Measurements from ENCODE around the gene MPG.

The MPG gene

GRCh38 chr16:60166-60565 is 17.9 kb upstream of the MPG start:
- H3K4me3 ChIP-seq (replicated peaks; ENCODE audit: low read depth, low read length), result no peak overlapping the region
- DNase-seq (ENCODE audit: low read depth), result no peak
- TF ChIP-seq CTCF (IDR thresholded peaks at IDR 0.05; ENCODE audit: low read length, missing control alignments), result no peak

DNA sequence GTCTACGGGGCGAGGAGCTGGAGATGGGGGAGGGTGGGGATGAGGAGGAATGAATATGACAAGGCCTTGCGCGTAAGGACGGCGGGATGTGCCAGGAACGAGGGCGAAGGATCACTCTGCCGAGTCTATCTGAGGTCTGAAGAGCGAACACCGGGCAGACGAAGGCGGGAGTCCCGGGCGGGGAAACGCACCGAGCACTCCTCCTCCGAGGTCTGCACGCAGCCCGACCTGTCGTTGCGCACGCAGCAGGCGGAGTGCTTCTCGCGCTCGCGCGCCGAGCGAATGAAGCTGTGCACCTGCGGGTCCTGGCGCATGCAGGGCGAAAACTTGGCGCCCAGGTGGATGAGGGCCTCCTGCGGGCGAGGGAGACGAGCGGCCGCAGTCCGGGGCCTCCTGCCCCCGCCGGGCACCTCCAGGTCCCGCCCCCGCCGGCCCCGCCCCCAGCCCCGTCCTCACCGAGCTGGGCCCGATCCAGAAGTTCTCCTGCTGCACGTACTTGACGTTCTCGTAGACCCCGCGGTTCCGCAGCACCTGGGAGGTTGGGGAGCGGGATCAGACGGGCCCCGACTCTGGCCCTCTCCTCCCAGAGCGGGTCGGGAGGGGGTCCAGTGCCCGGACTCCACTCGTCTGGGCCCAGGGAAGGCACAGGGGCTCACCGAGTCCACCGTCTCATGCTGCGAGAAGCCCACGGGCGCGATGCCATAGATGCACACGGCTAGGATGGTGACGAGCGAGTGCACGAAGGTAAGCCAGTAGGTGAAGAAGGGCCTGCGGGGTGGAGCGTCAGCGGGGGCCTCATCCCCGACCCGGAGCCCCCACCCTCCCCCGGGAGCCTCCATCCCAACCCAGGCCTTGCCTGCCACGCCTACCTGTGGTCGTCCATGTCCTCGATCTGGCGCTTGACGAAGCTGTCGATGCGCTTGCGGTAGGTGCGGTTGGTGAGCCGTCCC is 16.8 kb upstream of the MPG start:
- DNase-seq (ENCODE audit: low read depth), result no peak
- H3K4me3 ChIP-seq (replicated peaks; ENCODE audit: low read depth, low read length), result no peak overlapping the region
- no peak for TF ChIP-seq CTCF (IDR thresholded peaks at IDR 0.05; ENCODE audit: low read length, missing control alignments)

DNA sequence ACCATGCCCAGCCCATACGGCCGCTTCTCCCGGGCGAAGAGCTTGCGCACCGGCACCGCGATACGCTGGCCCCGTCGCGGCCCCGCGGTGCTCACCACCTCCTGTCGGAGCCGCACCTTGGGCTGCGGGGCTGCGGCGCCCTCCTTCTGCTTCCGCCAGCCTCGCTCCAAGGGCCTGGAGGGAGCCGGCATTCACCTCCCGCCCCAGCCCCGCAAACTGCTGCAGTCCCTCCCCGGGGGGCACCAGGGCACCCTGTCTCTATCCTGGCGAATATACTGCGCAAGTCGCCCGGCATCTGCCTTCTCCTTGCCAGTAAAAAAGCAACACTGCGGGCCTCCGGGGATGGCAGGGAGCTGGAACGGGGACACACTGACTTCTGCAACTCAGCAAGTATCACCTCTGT is 16.1 kb upstream of the MPG start:
- no peak for DNase-seq (ENCODE audit: low read depth)
- no peak overlapping the region for H3K4me3 ChIP-seq (replicated peaks; ENCODE audit: low read depth, low read length)
- TF ChIP-seq CTCF (IDR thresholded peaks at IDR 0.05; ENCODE audit: low read length, missing control alignments), result no peak

GRCh38 chr16:62283-62967 is 15.6 kb upstream of the MPG start:
- no peak for DNase-seq (ENCODE audit: low read depth)
- TF ChIP-seq CTCF (IDR thresholded peaks at IDR 0.05; ENCODE audit: low read length, missing control alignments), result no peak
- H3K4me3 ChIP-seq (replicated peaks; ENCODE audit: low read depth, low read length), result no peak overlapping the region

- DNase-seq (ENCODE audit: low read depth), result no peak
- no peak for TF ChIP-seq CTCF (IDR thresholded peaks at IDR 0.05; ENCODE audit: low read length, missing control alignments)
- H3K4me3 ChIP-seq (replicated peaks; ENCODE audit: low read depth, low read length), result no peak overlapping the region
Measured at GRCh38 chr16:62968-63391, 15.0 kb upstream of the MPG start.

GRCh38 chr16:63466-63865 is 14.6 kb upstream of the MPG start:
- no peak for TF ChIP-seq CTCF (IDR thresholded peaks at IDR 0.05; ENCODE audit: low read length, missing control alignments)
- DNase-seq (ENCODE audit: low read depth), result no peak
- no peak overlapping the region for H3K4me3 ChIP-seq (replicated peaks; ENCODE audit: low read depth, low read length)
